NOMO-1 treated with dmso at 0.1 percent for 144 hours (cell line): ENCODE measurements around the gene AR.

Experiments used
- DNase-seq: peaks from one replicate; lab custom pipeline; 2025; ENCODE audit not compliant: unreplicated experiment; lab: John Stamatoyannopoulos, UW

AR gene

DNA sequence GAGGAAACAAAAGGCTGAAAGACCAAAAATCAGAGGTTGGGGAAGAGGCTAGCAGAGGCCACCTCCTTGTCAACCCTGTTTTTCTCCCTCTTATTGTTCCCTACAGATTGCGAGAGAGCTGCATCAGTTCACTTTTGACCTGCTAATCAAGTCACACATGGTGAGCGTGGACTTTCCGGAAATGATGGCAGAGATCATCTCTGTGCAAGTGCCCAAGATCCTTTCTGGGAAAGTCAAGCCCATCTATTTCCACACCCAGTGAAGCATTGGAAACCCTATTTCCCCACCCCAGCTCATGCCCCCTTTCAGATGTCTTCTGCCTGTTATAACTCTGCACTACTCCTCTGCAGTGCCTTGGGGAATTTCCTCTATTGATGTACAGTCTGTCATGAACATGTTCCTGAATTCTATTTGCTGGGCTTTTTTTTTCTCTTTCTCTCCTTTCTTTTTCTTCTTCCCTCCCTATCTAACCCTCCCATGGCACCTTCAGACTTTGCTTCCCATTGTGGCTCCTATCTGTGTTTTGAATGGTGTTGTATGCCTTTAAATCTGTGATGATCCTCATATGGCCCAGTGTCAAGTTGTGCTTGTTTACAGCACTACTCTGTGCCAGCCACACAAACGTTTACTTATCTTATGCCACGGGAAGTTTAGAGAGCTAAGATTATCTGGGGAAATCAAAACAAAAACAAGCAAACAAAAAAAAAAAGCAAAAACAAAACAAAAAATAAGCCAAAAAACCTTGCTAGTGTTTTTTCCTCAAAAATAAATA is 179.9 kb downstream of the AR start:
- DNase-seq = no peak

DNA sequence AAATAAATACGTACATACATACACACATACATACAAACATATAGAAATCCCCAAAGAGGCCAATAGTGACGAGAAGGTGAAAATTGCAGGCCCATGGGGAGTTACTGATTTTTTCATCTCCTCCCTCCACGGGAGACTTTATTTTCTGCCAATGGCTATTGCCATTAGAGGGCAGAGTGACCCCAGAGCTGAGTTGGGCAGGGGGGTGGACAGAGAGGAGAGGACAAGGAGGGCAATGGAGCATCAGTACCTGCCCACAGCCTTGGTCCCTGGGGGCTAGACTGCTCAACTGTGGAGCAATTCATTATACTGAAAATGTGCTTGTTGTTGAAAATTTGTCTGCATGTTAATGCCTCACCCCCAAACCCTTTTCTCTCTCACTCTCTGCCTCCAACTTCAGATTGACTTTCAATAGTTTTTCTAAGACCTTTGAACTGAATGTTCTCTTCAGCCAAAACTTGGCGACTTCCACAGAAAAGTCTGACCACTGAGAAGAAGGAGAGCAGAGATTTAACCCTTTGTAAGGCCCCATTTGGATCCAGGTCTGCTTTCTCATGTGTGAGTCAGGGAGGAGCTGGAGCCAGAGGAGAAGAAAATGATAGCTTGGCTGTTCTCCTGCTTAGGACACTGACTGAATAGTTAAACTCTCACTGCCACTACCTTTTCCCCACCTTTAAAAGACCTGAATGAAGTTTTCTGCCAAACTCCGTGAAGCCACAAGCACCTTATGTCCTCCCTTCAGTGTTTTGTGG is 180.7 kb downstream of the AR start:
- DNase-seq = no peak

- DNase-seq = no peak
Observed at GRCh38 chrX:67725471-67725870, 181.7 kb downstream of the AR start.

DNA sequence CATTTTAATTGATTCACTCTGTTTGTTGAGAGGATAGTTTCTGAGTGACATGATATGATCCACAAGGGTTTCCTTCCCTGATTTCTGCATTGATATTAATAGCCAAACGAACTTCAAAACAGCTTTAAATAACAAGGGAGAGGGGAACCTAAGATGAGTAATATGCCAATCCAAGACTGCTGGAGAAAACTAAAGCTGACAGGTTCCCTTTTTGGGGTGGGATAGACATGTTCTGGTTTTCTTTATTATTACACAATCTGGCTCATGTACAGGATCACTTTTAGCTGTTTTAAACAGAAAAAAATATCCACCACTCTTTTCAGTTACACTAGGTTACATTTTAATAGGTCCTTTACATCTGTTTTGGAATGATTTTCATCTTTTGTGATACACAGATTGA is 182.2 kb downstream of the AR start:
- DNase-seq = peak; percentile 55

GRCh38 chrX:67727576-67727975 is 183.8 kb downstream of the AR start:
- DNase-seq = no peak

GRCh38 chrX:67730296-67730695 is 186.5 kb downstream of the AR start:
- DNase-seq = no peak

DNA sequence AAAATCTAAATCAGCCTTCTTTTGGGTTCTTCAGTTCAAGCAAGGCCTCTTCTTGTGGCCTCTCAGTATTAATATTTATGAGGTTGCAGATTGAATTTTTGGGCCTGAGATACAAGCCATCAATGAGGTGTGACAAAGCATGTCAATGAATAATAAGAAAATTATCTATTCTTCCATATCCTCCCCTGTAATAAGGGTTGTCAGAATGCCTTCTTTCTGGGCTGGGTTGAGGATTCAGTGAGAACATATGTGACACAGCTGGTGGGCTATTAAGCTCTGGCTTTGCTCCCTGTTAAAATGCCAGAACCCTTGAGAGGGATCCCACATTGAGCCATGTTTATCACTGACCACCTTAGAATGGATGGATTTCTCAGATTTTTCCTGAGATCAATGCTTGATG is 187.2 kb downstream of the AR start:
- no peak for DNase-seq

DNA sequence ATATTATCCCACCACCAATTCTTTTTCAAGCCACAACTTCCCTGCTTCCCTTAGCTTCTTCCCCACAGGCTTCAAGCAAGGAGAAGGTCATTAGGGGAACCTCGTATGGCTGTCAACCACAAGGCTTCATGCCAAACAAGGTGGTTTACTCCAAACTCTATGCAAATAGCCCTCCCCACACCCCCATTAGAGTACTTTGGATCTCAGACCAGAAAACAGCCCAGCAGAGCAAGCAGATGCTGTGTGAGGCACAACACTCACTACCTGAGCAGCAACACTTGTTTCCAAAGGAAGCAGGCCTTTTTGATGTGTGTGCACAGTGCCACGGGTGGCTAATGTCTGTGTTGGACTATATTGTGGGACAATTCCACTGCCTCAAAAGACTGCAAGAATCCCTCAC is 189.0 kb downstream of the AR start:
- no peak for DNase-seq

DNA sequence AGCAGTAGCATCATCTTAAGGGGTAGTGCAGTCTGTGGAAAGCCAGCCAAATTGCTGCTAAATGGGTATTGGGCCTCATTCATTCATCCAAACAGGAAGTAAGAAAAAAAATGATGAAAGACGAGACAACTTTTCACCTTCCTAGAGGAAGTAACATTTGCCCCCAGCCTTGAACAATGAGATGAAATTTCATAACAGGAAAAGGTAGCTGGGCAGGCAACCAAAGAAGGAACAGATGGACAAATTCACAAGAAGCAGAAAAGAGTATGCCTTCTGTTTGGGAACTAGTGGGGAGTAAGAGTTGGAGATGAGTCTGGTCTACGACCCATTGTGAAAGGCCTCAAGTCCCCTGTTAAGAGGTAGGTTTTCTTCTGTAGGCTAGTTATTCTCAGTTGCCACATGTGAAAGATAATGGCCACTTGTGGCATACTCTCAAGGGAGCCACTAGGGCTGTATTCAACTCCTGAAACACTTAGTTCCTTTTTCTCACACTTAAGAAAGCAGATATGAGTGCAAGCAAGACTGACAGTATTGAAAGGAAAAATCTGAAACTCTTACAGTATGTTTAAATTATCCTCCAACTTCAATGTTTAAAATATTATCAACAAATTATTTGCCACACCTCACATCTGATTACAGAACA is 190.4 kb downstream of the AR start:
- peak; percentile 55 for DNase-seq

DNA sequence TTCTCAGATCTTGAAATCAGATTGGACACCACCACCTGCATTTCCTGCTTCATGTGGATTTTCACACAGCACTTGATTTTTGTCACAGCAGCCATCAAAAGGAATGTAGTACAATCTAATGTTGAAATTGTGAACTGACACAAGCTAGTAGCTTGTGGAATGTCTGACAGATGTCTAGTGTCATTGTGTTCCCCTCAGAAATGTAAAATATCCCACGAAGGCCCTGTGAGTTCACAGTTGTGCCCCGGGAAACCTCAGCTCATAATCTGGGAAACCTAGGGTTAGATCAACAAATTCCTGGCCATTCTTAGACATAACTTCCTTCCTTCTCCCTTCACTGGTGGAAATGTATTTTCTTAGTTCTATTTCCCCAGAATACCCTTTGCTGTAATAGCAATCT is 205.7 kb downstream of the AR start:
- DNase-seq = no peak

DNA sequence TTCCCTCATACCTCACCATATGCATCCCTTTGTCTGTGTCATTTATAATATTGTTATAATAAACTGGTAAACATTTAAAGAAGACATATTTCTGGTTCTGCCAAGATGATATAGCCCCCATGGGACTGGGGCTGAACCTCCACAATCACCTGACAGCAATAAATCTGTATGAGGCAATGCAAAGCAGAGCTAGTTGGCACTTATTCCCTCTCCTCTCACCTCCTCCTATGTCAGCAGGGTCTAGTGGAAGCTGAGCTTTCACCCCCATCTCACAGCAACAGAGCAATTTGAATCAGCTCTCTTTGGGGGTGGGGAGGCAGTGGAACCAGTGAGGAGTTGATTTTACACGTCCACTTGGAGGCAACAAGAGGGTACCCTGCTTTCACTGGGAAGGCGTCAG is 206.9 kb downstream of the AR start:
- no peak for DNase-seq

DNA sequence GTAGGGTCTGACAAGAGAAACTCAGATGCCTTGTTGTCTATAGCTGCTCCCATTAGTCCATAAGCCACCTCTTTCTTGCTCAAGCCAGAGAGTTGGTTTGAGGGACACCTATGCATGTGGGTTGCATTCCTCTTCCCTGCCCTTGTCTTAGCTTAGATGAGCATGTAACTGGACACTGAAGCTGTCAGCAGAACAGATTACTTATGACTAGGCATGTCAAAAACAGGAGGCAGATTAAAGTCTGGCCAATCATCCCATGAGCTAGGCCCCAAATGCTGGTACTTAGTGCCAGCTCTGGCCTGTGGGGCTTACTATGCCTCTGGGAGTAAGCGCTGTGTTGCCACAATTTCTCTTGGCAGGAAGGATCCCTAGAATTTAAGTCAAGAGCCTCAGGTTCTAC is 215.2 kb downstream of the AR start:
- DNase-seq = no peak

- no peak for DNase-seq
Observed at GRCh38 chrX:67777148-67777547, 233.3 kb downstream of the AR start.

DNA sequence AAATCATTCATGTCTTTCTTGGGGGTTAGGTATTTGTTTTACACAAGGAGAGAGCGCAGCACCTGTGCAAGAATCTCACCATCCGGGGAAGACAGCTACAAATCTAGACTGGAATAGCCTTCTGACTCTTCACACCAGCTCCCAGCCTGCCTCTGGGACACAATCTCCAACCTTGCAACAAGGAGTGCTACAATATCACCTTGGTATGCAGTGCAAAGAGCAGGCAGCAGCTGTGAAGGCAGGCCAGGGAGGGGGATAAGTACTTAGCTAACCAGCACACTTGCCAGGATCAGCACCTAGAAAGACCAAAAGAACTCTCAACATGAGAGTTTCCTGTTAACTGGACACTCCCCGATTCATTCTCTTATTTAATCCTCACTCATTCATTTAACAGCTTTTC is 235.3 kb downstream of the AR start:
- DNase-seq = no peak
